Measurements from ENCODE around the gene DPYSL3.

The DPYSL3 gene

DNA sequence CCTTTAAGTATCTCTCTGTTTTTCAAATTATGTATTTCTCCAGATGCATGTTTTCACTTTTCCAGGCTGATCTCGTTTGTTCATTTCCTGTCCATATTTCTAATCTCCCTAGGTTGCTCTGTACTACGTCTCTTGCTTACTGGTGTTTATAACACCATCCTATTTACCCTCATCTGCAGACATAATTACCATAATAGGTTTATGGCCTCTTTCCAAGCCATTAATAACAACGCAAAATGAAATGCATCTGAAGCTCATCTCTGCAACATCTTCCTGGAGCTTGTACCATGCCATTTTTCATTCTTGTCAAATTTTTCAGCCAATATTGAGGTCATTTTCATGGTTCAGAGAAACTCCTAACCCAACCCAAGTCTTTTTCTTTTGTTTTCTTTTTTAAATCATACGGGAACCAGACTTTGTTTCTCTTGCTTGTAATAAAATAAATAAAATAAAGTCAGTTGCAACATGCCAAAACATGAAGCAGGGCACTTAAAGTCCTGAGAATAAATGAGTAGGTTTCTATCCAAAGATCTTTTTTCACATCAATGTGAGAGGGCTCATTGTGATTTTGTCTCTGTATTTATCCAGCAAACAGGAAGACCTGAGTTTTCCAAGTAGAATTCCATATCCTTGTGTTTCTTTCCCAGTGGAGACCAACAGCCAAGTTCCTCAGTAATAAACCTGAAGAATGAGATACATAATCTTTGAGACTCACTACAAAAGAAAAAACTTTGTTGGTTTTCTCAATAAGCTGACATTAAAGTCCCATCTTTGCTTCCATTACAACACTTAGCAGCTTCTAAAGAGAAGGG lies 37.0 kb downstream of the DPYSL3 start:
- no peak for DNase-seq (ENCODE audit: low spot score)

GRCh38 chr5:147467973-147468508 lies 41.8 kb downstream of the DPYSL3 start:
- no peak for DNase-seq (ENCODE audit: low spot score)

- DNase-seq (ENCODE audit: low spot score): no peak
Observed at GRCh38 chr5:147466360-147466980, 43.4 kb downstream of the DPYSL3 start.

- no peak for DNase-seq (ENCODE audit: low spot score)
Observed at GRCh38 chr5:147465747-147466146, 44.1 kb downstream of the DPYSL3 start.

DNA sequence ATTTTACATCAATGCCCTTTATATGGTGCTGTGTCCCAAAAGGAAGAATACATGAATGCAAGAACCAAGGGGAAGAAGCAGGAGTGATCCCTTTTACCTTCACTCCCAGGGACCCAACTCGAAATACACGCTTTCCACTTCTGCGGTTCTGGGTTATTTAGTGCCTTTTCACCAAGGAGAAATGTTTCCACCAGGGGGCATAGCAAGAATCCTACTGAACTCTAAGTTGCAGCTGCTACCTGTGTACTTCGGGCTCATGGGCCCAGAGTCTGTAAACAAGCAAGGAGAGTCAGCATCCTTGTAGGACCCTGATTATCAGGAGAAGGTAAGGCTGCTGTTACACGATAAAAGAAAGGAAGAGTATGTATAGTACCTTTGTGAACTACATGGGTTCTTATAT lies 45.7 kb downstream of the DPYSL3 start:
- DNase-seq (ENCODE audit: low spot score): peak; percentile 42

DNA sequence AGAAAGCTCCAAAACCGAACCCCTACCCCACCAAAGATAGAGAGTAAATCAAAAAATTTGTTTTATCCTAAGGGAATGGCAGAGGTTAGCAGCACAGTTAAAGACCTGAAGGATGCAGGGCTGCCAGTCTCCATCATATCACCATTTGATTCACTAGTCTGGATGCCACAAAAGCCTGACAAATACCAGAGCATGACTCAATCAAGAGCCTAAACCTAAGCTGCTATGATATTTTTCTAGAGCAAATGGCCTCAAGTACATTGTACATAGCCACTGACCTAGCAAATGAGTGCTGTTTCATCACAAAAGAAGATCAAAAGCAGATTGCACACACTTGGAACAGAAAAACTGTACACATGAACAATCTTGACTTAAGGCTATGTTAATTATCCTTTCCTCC lies 48.0 kb downstream of the DPYSL3 start:
- no peak for DNase-seq (ENCODE audit: low spot score)

DNA sequence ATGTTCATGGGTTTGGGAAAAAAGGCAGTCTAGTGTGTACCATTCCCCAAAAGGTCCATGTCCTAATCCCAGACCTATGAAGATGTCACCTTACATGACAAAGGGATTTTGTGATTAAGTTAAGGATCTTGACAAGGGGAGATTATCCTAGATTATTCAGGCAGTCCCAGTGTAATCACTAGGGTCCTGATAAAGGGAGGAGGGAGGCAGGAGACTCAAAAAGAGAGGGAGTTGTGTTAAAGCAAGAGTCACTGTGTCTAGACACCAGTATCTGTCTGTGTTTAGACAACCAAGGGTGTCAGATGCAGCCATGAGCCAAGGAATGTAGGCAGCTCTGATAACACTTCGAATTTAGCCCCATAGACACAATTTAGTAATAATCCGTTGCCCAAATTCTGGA lies 49.5 kb downstream of the DPYSL3 start:
- DNase-seq (ENCODE audit: low spot score): no peak

- no peak for DNase-seq (ENCODE audit: low spot score)
Observed at GRCh38 chr5:147458581-147458980, 51.3 kb downstream of the DPYSL3 start.

DNA sequence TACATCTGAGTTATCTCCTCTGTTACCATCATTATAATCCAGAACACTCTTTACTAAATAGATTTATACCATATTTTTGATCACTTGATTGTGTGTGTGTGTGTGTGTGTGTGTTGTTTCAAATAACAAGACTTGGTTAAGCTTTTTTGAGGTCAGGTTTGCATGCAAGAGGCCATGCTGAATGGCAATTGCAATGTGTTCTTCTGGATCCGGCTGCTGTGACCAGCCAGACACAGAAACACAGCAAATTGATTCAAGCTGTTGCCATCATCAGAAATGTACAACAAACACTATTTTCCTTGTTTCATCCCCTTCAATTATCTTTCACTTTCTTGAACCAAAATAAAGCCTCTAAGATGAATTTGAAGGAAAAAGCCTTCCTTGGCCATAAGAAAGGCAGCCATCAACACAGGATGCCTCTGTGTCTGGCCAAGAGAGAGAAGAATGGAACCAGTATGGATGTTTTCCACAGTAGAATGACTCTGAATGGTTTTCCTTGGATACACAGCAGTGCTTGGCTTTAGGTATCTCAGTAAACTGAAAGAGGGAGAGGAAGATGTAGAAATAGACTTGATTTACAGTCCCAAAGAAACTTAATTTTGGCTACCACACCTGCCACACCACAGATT lies 53.9 kb downstream of the DPYSL3 start:
- DNase-seq (ENCODE audit: low spot score): no peak

GRCh38 chr5:147454996-147455677 lies 54.7 kb downstream of the DPYSL3 start:
- no peak for DNase-seq (ENCODE audit: low spot score)

DNA sequence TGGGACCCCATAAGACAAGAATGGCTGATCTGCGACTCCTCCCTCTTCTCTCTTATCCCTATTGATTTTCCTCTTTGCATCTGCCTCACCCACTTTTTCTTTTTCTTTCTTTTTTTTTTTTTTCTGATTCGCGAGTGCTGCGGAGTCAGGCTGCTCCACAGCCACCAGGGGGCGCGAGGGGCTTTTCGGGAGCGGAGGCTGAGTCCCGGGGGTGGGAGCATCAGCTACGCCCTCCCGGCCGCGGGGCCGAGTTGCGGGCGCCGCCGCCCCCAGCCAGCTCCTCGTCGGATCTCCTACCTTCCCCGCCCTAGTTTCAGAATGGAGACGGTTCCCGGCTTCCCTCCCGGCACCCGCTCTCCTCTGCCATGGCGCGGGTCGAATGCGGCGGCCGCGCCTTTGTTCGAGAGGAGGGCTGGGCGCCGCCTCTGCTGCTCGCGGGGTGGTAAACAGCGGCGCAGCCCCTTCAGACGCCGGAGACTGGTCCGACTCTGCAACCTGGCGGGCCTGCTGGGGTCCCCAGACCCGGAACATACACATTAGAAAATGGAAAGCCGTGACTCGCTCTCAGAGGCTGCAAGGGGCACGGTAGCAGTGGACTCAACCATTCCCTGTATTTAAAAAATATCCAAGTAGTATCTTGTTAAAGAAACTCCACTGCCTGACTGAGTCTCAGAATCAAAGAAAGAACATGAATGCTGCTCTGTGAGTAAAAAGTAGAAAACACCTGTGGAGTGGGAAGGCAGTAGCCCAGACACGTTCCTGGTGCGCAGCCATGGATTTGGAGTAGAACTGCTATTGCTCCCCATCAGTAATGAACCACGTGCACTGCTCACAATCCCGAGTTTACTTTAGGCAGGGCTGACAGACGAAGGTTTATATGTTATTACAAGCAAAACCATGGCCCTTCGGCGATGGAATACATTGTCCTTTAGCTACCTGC lies 55.7 kb downstream of the DPYSL3 start:
- DNase-seq (ENCODE audit: low spot score): peak; percentile 92

- peak; percentile 59 for DNase-seq (ENCODE audit: low spot score)
Observed at GRCh38 chr5:147452165-147452811, 57.6 kb downstream of the DPYSL3 start.

- DNase-seq (ENCODE audit: low spot score): no peak
Observed at GRCh38 chr5:147451193-147451592, 58.7 kb downstream of the DPYSL3 start.

GRCh38 chr5:147450606-147451005 lies 59.3 kb downstream of the DPYSL3 start:
- no peak for DNase-seq (ENCODE audit: low spot score)

DNA sequence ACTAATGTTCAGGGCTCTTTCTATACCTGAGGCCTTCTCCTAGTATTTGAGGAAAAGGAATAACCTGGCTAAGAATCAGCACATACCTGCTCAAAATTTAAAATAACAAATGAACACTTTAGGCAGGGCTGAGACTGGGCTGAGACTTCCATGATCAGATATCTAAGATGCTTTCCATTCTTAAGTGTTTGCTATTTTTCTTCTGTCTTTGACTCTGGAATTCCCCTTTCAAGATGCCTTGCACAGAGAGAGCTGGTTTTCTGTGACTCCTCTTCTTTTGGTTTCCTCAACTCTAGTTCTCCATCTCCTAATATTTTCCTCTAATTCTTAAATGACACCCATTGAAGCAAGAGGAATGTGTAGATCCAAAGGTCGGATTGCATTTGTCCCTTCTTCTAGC lies 61.1 kb downstream of the DPYSL3 start:
- no peak for DNase-seq (ENCODE audit: low spot score)

DNA sequence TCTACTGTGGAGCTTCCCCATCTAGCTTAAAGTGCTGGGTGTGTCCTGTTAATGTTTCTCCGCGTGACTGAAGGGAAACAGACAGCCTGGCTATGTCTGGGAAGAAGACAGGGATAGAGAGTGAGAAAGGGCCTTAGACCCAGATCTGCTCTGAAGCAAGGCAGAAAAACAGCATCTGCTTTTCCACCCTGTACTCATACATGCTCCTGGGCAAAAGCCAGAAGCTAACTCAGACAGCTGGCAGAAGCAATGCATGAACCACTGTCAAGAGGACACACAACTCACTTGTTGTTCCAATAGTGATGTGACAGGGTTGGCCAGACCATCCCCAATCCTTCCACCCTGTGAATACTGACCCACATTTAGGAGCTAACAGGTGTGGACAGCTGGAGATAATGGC lies 63.3 kb downstream of the DPYSL3 start:
- DNase-seq (ENCODE audit: low spot score): no peak

GRCh38 chr5:147445917-147446316 lies 64.0 kb downstream of the DPYSL3 start:
- DNase-seq (ENCODE audit: low spot score): no peak

GRCh38 chr5:147445090-147445489 lies 64.8 kb downstream of the DPYSL3 start:
- DNase-seq (ENCODE audit: low spot score): no peak

GRCh38 chr5:147442224-147442623 lies 67.6 kb downstream of the DPYSL3 start:
- DNase-seq (ENCODE audit: low spot score): no peak

GRCh38 chr5:147441191-147441695 lies 68.6 kb downstream of the DPYSL3 start:
- DNase-seq (ENCODE audit: low spot score): no peak

DNA sequence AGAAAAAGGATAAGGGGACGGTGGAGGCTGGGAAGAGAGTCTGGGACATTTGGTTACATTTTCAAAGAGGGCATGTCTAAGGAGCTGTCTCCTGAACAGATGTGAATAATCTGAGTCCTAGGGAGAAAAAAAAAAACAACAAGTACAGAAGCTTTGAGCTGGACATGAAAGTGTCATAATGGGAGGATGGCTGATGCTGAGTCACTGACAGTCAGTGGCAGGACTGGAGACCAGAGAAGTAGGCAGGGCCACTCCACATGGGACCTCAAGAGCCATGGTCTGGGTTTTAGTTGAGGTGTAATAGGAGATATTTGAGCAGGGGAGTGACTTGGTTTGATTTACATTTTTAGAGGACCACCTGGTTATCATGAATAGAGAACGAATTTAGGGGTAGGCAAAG lies 70.6 kb downstream of the DPYSL3 start:
- no peak for DNase-seq (ENCODE audit: low spot score)
